Fibroblast of lung (primary cell): ENCODE data around the gene SPNS3. TPM values are rescaled to one million over a fixed set of nuclear protein-coding genes. Genes with fewer than 3 reads are reported as not detected.

ENCODE experiments used
- DNase-seq, 2 donors: peaks; one replicate each; pipeline versions ENCODE4 v3.0.0 to v3.0.0-alpha.2; 2010; ENCODE audit warnings: low read depth in 2 of 2
- H2AFZ ChIP-seq: 2 replicates; pipeline ENCODE4 v1.5.1; 2012; ENCODE audit warnings: low read length, control low read depth, inconsistent platforms
- H3K27ac ChIP-seq: 2 replicates; pipeline ENCODE4 v1.5.1; 2011; ENCODE audit warnings: low read length, control low read depth; ENCODE audit not compliant: insufficient read depth
- H3K27me3 ChIP-seq: 2 replicates; pipeline ENCODE4 v1.5.1; 2011; ENCODE audit warnings: mild to moderate bottlenecking, low read length; ENCODE audit not compliant: control insufficient read depth, insufficient read depth
- H3K36me3 ChIP-seq: 2 replicates; pipeline ENCODE4 v1.5.1; 2011; ENCODE audit warnings: low read length; ENCODE audit not compliant: control insufficient read depth, insufficient read depth
- H3K4me1 ChIP-seq: 2 replicates; pipeline ENCODE4 v1.5.1; 2011; ENCODE audit warnings: low read length; ENCODE audit not compliant: control insufficient read depth, insufficient read depth; ENCODE audit errors: extremely low read depth
- H3K4me2 ChIP-seq: 2 replicates; pipeline ENCODE4 v1.5.1; 2011; ENCODE audit warnings: low read length, control low read depth; ENCODE audit not compliant: insufficient read depth; ENCODE audit errors: extremely low read depth
- H3K4me3 ChIP-seq, 4 experiments: fragments of 200-600 bp in 1 of 4; sonication (generic) in 1 of 4; replicated peaks in 1 of 4; 2 replicates each; pipeline ENCODE4 v1.5.1; 2011 to 2016; ENCODE audit warnings: low read length in 4 of 4, low read depth in 3 of 4, mild to moderate bottlenecking in 3 of 4, control low read depth in 2 of 4, inconsistent platforms in 1 of 4, mixed read lengths in 1 of 4; ENCODE audit not compliant: insufficient read depth in 1 of 4; ENCODE audit errors: control extremely low read depth in 1 of 4
- H3K79me2 ChIP-seq: 2 replicates; pipeline ENCODE4 v1.5.1; 2012; ENCODE audit warnings: mild to moderate bottlenecking, low read length, inconsistent platforms; ENCODE audit not compliant: control insufficient read depth, insufficient read depth
- H3K9ac ChIP-seq: 2 replicates; pipeline ENCODE4 v1.5.1; 2011; ENCODE audit warnings: mild to moderate bottlenecking, low read length, control low read depth; ENCODE audit not compliant: insufficient read depth
- H3K9me3 ChIP-seq: 2 replicates; pipeline ENCODE4 v1.5.1; 2012; ENCODE audit warnings: low read depth, low read length; ENCODE audit not compliant: control insufficient read depth, insufficient read depth
- H4K20me1 ChIP-seq: 2 replicates; pipeline ENCODE4 v1.5.1; 2011; ENCODE audit warnings: low read length; ENCODE audit not compliant: control insufficient read depth, insufficient read depth; ENCODE audit errors: extremely low read depth
- CTCF ChIP-seq, 2 donors: IDR thresholded peaks in 1 of 2; conservative IDR thresholded peaks in 1 of 2; 1 replicate in 1 of 2; 2 replicates in 1 of 2; pipeline ENCODE4 v1.5.1; 2011 to 2012; ENCODE audit warnings: low read length in 2 of 2, control low read depth in 1 of 2, inconsistent platforms in 1 of 2, low read depth in 1 of 2, mild to moderate bottlenecking in 1 of 2
- EZH2 ChIP-seq: IDR thresholded peaks from 2 replicates; pipeline ENCODE4 v1.5.1; 2012; ENCODE audit warnings: low read length, control low read depth, mild to moderate bottlenecking; ENCODE audit errors: missing control alignments
- polyA plus RNA-seq, 2 donors: library from polyadenylated mRNA; depleted of rRNA in 1 of 2; stranded (reverse) in 1 of 2; unstranded in 1 of 2; fragments of >200 nt; gene quantifications; 2 replicates each; pipeline ENCODE4 v1.2.1, GENCODE V29; 2011 to 2012; ENCODE audit warnings: missing spikeins in 1 of 2
- total RNA-seq: library from RNA; depleted of rRNA; stranded (reverse); fragments of >200 nt; gene quantifications from 2 replicates; pipeline ENCODE4 v1.2.1, GENCODE V29; 2014

Gene SPNS3
- total and polyA plus RNA-seq, 2 donors (not counting 1 experiment from before 2014, with no cell fraction given): not detected

DNA sequence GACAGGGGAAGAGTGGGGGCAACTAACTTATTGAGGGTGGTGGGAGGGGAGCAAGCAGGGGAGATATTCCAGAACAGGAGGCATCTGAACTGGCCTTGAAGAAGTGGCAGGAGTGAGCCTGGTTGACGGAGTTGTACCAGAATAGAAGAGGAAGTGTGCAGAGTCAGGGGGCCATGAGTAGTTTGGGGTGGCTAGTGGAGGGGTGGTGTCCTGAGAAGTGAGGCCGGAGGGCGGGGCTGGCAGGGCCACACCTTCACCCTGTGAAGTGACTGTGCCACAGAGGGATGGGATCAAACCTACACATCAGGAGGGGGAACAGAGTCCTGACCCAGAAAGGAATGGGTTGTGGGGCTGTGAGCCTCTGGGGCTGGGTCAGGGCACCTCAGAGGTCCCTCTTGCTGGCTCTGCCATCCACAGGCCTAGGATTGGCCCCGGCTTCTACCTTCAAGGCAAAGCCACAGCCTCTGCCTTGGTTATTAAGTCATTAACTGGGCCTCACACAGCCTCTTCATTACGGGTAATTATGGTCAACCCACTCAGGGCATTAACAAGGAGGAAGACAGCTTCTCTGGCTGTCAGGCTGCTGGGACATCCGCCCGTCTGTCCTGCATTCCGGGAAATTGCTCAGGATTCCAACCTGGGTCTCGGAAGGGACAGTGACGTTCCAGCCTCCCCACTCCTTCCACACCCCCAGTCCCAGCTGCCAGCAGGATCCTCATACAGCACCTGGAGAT, 77.6 kb downstream of the SPNS3 start:
- H3K79me2 ChIP-seq: no peaks in the 10 kb centered on the region
- H3K9me3 ChIP-seq: no peaks in the 10 kb centered on the region

GRCh38 chr17:4512156-4513112, 78.7 kb downstream of the SPNS3 start:
- no peak for TF ChIP-seq CTCF (conservative IDR thresholded peaks at IDR 0.05 in 1 of 2, IDR thresholded peaks at IDR 0.05 in 1 of 2; ENCODE audit: low read depth in 1 of 2, low read length in 2 of 2)
- no peak for TF ChIP-seq EZH2
- Histone ChIP-seq H3K4me1 (no peaks in the 10 kb centered on the region), H3K9me3 (no peaks in the 10 kb centered on the region), H3K36me3 (no peaks in the 10 kb centered on the region), H4K20me1 (no peaks in the 10 kb centered on the region), H3K27me3 (no peaks in the 10 kb centered on the region), H3K4me2 (no peak overlapping the region), H3K4me3 (no peak overlapping the region), H3K27ac (no peak overlapping the region), H3K79me2 (no peaks in the 10 kb centered on the region), H2AFZ (no peak overlapping the region), H3K9ac (no peak overlapping the region)
- no peak for DNase-seq

More for the DNA sequence above, 77.6 kb downstream of the SPNS3 start:
- H3K9ac ChIP-seq: no peak overlapping the region
- no peak overlapping the region for H3K4me3 ChIP-seq
- H4K20me1 ChIP-seq: no peaks in the 10 kb centered on the region
- TF ChIP-seq CTCF (conservative IDR thresholded peaks at IDR 0.05 in 1 of 2, IDR thresholded peaks at IDR 0.05 in 1 of 2; ENCODE audit: low read depth in 1 of 2, low read length in 2 of 2): no peak
- TF ChIP-seq EZH2: no peak
- no peaks in the 10 kb centered on the region for H3K4me1 ChIP-seq
- no peak overlapping the region for H3K4me2 ChIP-seq
- no peaks in the 10 kb centered on the region for H3K27me3 ChIP-seq
- DNase-seq: no peak
- no peaks in the 10 kb centered on the region for H3K36me3 ChIP-seq
- H3K27ac ChIP-seq: no peak overlapping the region
- no peak overlapping the region for H2AFZ ChIP-seq
